Adipose tissue (tissue), 3 donors: Measurements from ENCODE around the gene RBM15B. TPM values are rescaled to one million over a fixed set of nuclear protein-coding genes. Genes with fewer than 3 reads are reported as not detected.
A peak's percentile ranks its signal among the peaks of the same experiment; 100 is the strongest.

Source experiments
- H3K27ac ChIP-seq: one replicate; pipeline ENCODE4 v1.5.1; 2013; ENCODE audit warnings: low read depth, low read length
- WGBS, 3 donors: extraction: QIAGEN DNeasy Blood & Tissue Kit; methylation state at CpG; one replicate each; pipeline ENCODE4 v1.1.7; 2013; 5-methylcytosine and 5-hydroxymethylcytosine counted together
- polyA plus RNA-seq, 3 donors: library from polyadenylated mRNA; stranded (reverse); fragments of 200-250 nt; gene quantifications; one replicate each; pipeline ENCODE4 v1.2.3, GENCODE V29; 2013
- donor health status: healthy with polysubstance abuse.
- donor health status: Bipolar disorder and iron deficiency.
- donor health status: healthy.

Gene RBM15B
- polyA plus RNA-seq, 3 donors: 10.8 to 16.5 (median 12.1) TPM

DNA sequence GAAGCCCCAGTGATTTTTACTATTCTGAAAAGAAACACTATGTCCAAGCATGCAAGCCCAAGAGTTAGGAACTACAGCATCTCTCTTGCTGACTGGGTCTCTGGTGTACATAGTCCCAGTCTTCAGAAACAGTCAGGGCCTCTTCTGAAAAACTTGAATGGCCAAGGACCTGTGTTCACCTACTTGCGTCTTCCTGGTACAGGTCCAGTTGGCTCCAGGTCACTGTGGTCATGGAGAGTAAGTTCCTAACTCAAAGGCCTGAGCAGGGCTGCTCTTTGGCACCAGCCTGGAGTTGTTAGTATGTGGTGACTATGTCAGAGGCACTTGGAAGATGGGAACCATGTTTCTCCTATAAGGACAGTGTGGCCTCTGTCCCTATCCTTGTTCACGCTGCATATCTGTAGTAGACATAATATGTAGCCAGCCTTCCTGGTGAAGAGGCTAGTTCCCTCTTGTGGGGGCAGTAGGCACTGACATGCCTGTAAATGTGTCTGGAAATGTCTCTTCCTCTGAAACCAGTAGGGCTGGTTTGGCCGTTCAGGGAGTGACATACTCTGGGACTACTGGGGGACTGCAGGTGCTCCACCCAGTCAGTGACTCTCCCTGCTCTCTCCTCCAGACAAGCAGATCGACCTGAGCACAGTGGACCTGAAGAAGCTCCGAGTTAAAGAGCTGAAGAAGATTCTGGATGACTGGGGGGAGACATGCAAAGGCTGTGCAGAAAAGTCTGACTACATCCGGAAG is 2.6 kb upstream of the RBM15B start:
- WGBS, 3 donors: 45 to 80% (median 71%) methylated on average over 6 of the region's 6 CpGs
- no peak overlapping the region for H3K27ac ChIP-seq

DNA sequence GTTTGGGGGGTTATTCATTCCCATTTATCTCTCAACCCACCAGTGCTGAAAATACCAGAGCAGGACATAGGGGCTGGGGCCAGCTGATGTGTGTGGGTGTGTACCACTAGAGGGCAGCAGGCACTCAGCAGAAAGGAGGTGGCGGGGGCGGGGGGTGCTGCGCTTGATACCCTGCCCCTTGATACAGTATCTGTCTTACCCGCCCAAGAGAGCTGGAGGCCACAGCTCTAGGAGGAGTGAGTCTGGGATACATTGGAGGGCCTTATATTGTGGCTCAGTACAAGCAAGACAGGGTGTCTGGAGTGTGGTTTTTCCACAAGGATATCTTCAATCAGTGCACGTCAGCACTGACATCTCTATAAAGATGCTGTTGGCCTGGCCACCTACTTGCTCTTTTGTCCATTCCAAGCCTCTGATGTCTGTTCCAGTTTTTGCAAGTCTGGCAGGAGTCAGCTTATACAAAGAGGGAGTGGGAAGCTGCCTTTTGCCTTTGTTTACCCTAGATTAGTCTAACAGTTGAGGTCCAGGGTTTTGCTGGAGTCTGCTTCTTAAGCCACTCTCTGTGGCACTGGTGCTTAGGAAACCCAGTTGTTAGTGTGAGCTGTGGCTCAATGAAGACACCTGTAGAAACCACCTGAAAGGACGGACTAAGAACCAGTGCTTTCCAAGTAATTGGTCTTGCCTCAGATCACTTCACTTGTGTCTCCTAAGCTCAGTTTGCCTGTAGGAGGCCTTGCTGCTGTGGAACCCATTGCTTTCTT is 1.5 kb upstream of the RBM15B start:
- 40 to 64% (median 63%) methylated on average over 6 of the region's 6 CpGs for WGBS, 3 donors

DNA sequence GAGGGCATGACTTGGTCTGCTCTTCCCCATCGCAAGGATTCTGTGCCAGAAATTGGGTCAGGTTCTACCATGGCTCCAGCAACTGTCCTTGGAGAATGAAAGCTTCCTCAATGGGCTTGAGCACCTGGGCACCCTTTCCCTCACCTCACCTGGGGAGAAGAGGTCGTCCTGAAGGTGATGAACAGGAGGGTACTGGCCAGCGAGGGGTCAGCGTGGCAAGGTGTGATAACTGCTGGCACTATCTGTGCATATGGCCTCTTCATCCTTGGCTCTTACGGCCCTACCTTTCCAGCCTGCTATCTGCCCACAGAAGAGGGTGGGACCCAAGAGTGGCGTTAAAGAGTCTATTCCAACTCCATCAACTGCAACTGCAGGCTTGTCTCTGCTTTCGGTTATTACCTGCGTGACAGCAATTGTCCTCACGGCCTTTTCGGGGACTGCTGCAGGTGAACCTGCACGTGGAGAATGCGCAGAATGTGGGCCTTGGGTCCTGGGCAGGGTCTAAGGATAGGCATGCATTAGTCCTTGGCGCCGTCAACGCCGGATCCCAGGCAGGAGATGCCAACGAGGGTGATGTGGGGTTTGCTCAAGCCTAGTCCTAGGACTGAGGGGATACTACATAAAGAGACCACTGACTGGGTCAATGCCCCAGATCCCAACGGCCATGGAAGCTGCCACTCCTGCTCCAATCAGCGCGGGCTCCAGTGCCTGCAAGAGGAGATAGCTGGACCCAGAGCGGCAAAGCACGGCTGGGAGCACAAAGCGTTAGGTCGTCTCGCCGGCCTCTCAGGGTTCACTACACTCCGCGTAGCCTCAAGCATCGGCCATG is 625 bp upstream of the RBM15B start:
- 32 to 39% (median 38%) methylated on average over 29 of the region's 29 CpGs for WGBS, 3 donors
- no peak overlapping the region for H3K27ac ChIP-seq

More for the DNA sequence above, 1.5 kb upstream of the RBM15B start:
- H3K27ac ChIP-seq: no peak overlapping the region

DNA sequence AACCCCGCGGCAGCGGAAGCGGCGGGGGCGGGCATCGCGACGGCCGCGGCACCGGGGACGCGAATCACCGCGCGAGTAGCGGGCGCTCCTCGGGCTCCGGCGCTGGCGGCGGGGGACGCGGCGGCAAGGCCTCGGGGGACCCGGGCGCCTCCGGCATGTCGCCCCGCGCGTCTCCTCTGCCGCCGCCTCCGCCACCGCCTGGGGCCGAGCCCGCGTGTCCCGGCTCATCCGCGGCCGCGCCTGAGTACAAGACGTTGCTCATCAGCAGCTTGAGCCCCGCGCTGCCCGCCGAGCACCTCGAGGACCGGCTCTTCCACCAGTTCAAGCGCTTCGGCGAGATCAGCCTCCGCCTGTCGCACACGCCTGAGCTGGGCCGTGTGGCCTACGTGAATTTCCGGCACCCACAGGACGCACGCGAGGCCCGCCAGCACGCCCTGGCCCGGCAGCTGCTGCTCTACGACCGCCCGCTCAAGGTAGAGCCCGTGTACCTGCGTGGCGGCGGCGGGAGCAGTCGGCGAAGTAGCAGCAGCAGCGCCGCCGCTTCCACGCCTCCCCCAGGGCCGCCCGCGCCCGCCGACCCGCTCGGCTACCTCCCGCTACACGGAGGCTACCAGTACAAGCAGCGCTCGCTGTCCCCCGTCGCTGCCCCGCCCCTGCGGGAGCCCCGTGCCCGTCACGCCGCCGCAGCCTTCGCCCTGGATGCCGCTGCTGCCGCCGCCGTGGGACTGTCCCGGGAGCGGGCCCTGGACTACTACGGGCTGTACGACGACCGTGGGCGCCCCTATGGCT is 675 bp downstream of the RBM15B start:
- WGBS, 3 donors: 3 to 15% (median 13%) methylated on average over 67 to 115 of the region's 115 CpGs
- peak overlapping the region; percentile 64 for H3K27ac ChIP-seq

DNA sequence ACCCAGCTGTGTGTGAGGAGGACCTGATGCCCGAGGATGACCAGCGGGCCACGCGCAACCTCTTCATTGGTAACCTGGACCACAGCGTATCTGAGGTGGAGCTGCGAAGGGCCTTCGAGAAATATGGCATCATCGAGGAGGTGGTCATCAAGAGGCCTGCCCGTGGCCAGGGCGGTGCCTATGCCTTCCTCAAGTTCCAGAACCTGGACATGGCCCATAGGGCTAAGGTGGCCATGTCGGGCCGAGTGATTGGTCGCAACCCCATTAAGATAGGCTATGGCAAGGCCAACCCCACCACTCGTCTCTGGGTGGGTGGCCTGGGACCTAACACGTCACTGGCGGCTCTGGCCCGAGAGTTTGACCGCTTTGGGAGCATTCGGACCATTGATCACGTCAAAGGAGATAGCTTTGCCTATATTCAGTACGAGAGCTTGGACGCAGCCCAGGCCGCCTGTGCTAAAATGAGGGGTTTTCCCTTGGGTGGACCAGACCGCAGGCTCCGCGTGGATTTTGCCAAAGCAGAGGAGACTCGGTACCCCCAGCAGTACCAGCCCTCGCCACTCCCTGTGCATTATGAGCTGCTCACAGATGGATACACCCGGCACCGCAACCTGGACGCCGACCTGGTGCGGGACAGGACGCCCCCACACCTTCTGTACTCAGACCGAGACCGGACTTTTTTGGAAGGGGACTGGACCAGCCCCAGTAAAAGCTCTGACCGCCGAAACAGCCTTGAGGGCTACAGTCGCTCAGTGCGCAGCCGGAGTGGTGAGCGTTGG is 1.5 kb downstream of the RBM15B start:
- WGBS, 3 donors: 82 to 95% (median 91%) methylated on average over 42 of the region's 42 CpGs

DNA sequence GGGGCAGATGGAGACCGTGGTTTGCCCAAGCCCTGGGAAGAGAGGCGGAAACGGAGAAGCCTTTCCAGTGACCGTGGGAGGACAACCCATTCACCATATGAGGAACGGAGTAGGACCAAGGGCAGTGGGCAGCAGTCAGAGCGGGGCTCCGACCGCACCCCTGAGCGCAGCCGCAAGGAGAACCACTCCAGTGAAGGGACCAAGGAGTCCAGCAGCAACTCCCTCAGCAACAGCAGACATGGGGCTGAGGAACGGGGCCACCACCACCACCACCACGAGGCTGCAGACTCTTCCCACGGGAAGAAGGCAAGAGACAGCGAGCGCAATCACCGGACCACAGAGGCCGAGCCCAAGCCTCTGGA is 2.0 kb downstream of the RBM15B start:
- WGBS, 3 donors: 91 to 96% (median 95%) methylated on average over 17 of the region's 17 CpGs
- H3K27ac ChIP-seq: no peak overlapping the region

More for the DNA sequence above, 1.5 kb downstream of the RBM15B start:
- no peak overlapping the region for H3K27ac ChIP-seq

DNA sequence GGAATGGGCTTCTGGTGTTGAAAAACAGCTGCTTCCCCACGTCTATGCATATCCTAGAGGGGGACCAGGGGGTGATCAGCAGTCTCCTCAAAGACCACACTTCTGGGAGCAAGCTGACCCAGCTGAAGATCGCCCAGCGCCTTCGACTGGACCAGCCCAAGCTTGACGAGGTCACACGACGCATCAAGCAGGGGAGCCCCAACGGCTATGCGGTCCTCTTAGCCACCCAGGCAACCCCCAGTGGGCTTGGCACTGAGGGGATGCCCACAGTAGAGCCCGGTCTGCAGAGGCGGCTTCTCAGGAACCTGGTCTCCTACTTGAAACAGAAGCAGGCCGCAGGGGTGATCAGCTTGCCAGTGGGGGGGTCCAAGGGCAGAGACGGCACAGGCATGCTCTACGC is 2.5 kb downstream of the RBM15B start:
- no peak overlapping the region for H3K27ac ChIP-seq
- WGBS, 3 donors: 83 to 95% (median 95%) methylated on average over 13 to 14 of the region's 14 CpGs

DNA sequence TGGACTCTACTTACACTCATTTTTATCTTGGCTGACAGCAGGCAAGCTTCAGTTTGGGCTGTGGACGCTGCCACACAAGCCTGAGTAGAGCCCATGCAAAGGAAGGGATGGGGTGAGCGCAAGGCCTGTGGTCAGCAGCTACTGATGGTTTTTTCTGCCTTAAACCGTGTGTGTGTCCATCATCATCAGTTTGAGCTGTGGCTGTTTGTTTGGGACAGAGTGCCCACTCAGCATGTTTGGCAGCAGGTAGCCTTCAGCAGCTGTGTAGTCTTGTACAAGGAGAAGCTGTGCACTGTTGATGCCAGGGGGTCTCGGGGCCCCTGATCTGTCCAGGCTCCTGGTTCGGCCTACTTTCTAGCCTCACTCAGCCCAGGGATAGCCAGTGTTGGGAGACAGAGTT is 3.5 kb downstream of the RBM15B start:
- H3K27ac ChIP-seq: no peak overlapping the region
- WGBS, 3 donors: 67 to 91% (median 80%) methylated on average over 5 of the region's 5 CpGs

DNA sequence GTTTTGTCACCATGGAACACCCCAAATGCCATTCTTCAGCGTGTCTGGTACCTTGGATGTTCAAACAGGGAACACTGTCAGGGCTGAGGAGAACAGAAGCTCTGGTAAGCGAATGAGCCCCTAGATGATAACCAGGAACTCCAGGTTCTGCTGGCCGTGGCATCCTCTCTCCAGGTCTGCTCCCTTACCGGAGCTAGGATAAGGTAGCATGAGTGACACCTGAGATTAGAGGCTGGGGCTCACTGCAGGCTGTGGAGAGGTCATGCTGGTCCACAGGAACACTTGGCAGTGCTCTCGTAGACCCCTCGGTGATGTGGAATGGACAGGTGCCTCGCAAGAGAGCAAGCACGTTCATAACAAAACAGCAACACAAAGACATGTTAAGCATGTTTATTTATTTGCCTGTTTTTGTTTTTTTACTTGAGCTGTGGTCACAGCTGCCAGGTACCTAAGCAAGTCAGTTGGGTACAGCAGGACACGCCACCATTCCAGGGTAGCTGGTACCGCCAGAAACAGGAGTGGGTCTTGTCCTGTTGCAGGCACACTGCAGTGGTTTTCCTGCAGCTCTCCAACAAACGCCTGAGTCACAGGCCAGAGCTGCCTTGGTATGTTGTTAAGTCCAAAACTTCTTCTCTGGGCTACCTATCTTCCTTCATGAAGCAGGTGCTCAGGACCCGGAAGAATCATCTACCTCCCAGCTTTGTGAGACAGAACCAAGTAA is 4.6 kb downstream of the RBM15B start:
- WGBS, 3 donors: 53 to 80% (median 79%) methylated on average over 12 of the region's 12 CpGs
- no peak overlapping the region for H3K27ac ChIP-seq

DNA sequence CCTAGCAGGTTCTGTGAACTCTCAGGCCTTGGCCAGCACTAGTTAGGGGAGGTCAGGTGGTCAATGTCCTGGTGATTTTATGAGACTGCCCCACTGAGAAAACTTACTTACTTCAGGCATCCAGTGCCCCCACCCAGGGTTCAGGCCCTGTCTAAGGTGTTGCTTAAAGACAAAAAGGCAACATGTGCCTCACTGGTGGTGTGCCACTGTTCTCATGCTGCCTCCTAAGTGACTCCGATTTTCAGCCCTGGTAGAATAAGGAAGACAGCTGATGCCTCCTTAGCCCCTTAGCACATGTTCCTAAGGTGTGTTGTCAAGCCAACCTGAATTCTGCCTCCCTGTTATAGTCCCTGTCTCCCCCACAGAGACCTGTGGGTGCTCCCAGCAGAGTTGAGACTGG is 5.3 kb downstream of the RBM15B start:
- WGBS, 3 donors: 76 to 96% (median 91%) methylated on average over 1 of the region's 1 CpG
- peak overlapping the region; percentile 49 for H3K27ac ChIP-seq

DNA sequence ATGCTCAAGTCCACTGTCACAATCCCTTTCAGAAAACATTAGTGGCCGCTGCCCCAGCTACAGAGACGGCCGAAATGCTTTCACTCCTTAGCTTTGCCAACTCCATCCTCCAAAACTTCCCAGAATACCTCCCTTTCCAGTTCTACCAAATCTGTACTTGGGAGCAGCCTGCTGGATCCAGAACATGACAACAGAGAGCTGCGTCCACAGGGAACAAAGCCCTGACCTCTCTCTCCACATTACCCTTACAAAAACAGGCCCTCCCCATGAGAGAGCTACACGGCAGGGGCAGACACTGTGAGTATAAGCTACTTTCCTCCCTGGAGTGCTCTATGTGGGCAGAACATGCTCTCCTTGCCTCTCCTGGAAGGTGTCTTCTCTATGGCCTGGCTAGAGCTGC is 6.3 kb downstream of the RBM15B start:
- 61 to 67% (median 64%) methylated on average over 5 of the region's 5 CpGs for WGBS, 3 donors
- no peak overlapping the region for H3K27ac ChIP-seq

DNA sequence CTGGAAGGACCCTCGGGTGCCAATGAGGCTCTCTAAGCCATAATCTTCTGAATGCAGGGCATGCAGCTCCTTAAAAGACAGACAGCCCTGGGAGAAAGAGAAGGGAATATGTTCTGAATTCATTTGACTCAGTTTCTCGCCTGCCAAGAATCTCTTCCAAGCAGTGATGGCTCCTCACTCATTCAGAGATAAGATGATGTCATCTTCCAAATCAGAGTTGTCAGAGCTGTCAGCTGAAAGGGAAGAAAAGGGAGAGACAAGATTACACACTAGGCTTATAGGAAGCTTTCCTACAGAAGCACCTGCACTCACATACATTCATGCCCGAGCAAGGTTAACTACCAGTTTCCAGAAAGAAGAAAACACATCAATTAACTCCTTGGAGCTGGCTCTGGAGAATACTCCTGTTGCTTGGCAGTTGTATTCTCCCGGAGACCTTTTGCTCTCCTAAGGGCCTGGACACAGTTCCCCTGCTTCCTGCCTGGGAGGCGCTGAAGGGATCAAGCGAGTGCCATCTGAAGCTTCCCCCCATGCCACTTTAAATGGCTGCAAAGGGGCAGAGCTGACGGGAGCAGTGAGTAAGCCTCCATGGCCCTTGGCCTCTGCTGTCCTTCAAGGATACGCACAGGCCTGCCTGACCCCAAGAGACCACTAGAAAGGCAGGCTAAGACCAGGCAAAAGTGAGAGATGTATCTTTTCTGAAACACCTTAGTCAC is 7.7 kb downstream of the RBM15B start:
- 69 to 80% (median 73%) methylated on average over 8 of the region's 8 CpGs for WGBS, 3 donors
- no peak overlapping the region for H3K27ac ChIP-seq

DNA sequence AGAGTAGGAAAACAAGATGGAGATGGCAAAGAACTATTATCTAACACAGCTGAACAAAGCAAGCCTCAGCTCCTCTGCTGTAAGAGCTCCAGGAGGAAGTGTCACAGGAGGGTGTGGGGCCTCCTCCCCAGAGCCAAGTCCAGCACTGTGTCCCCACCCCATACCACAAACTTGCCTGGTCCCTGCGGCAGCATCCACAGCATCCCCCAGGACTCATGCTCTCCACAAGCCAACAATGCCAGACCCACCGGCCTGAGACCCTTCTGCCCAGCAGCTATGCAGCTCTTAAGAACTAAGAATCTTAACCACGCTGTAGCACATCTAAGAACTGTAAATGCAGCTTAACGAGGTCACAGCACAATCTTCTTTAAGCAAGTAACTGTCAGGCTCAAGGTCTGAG is 9.1 kb downstream of the RBM15B start:
- H3K27ac ChIP-seq: no peak overlapping the region
- WGBS, 3 donors: 83 to 92% (median 89%) methylated on average over 4 of the region's 4 CpGs

DNA sequence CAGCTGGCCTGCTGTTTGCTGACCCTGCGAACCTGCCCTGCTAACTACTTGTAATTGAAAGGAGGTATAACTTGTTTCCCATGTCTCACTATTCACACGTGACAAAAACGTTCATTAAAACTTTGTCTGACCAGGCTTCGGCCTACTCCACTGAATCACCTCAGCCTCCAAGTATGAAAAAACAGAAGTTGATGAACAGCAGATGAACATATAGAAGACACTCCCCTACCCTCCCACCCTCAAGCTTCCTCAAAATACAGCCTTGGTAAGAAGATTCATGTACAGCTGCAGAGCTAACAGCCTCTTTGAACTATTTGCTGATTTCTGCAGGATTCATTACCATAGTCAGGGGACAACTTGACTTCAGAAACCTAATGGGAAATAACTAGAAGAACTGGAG is 10.7 kb downstream of the RBM15B start:
- WGBS, 3 donors: 70 to 88% (median 71%) methylated on average over 4 of the region's 4 CpGs
- no peak overlapping the region for H3K27ac ChIP-seq

DNA sequence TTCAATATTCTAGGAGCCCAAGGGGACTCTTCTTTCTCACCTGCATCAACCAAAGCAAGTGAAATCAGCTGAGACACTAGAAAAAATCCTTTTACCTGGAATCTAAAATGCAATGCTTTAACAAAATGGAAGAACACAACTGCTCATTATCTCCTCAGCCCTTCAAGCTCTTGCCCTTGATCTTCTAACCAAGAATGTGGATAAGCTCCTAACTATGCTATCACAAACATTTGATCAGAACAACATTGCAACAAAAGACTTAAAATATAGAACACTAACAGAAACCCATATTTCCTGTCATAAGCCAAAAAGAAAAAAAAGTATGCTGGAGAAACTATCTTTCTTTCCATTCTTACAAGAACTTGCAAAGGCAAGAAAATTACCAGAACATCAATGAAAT is 12.6 kb downstream of the RBM15B start:
- H3K27ac ChIP-seq: no peak overlapping the region

DNA sequence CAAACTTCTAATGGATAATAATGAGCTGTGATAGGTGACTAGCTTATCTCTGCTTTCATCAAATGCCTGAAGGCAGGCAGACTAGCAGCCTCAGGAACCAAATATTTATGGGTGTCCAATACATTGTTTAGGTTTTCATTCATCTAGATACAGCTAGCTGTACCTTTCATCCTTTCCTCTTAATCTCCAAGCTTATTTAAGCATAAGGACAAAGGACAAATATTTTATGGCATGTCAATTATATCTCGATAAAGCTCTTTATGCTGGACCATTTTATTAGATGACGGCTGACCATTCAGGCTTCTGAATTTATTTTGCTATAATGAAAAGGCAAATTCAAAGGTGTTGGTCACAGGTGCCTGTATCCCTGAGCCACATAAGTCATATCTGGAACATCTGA is 16.9 kb downstream of the RBM15B start:
- 89 to 97% (median 93%) methylated on average over 2 of the region's 2 CpGs for WGBS, 3 donors

DNA sequence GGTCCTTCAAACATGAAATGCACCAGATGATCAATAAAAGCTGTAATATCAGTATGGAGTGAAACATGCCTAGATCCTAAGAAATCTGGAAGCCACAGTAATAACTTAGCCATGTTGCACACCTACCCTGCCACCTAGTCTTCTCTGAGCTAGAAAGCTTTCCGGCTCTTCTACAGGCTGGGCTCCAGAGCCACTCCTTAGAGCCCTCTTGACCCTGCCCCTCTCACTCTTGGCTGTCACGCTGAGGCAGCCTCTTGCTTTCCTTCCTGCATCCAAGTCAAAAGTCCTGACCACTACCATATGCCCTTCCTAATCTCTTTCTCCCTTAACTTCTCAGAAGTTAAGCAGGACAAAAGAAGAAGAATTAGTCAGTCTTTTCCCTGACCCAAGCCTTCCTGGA is 17.7 kb downstream of the RBM15B start:
- 62 to 75% (median 73%) methylated on average over 2 of the region's 2 CpGs for WGBS, 3 donors
- H3K27ac ChIP-seq: no peak overlapping the region

More for the DNA sequence above, 16.9 kb downstream of the RBM15B start:
- no peak overlapping the region for H3K27ac ChIP-seq
